ENCODE measurements around the gene MAGI2. TPM values are rescaled to one million over a fixed set of nuclear protein-coding genes. Genes with fewer than 3 reads are reported as not detected.

The MAGI2 gene
- total and polyA plus RNA-seq, 9 donors = 7.1 to 20.4 (median 18.7) TPM

- no peaks in the 10 kb centered on the region for H3K9me3 ChIP-seq
- intact Hi-C loops (cut with DNase I) = loop anchor here in 1 of 4 donors (5.0 kb wide), 1 partner anchor 690 kb away; no protein-coding TSS in a partner anchor
- no peaks in the 10 kb centered on the region for H3K4me1 ChIP-seq (ENCODE audit: insufficient read depth)
- H3K4me3 ChIP-seq = no peak overlapping the region
- TF ChIP-seq EP300 (IDR thresholded peaks at IDR 0.05) (no peak), POLR2A (IDR thresholded peaks at IDR 0.05) (no peak), CTCF (IDR thresholded peaks at IDR 0.05) (no peak)
- no peak for DNase-seq
- H3K27me3 ChIP-seq = no peaks in the 10 kb centered on the region
- H3K36me3 ChIP-seq = no peaks in the 10 kb centered on the region
- H3K27ac ChIP-seq = no peak overlapping the region
Observed at GRCh38 chr7:78057571-78057970, 1395.9 kb downstream of the MAGI2 start.

- DNase-seq = no peak
- intact Hi-C loops (cut with DNase I) = loop anchor here in 1 of 4 donors (5.0 kb wide), 1 partner anchor 688 kb away; no protein-coding TSS in a partner anchor
- Histone ChIP-seq H3K9me3 (no peaks in the 10 kb centered on the region), H3K27me3 (no peaks in the 10 kb centered on the region), H3K4me3 (no peak overlapping the region), H3K36me3 (no peaks in the 10 kb centered on the region), H3K4me1 (ENCODE audit: insufficient read depth) (no peaks in the 10 kb centered on the region), H3K27ac (no peak overlapping the region)
- TF ChIP-seq POLR2A (IDR thresholded peaks at IDR 0.05) = no peak
- no peak for TF ChIP-seq EP300 (IDR thresholded peaks at IDR 0.05)
- TF ChIP-seq CTCF (IDR thresholded peaks at IDR 0.05) = no peak
- WGBS, 3 donors = 92 to 95% (median 93%) methylated on average over 1 of the region's 1 CpG
Observed at GRCh38 chr7:78055599-78055998, 1397.9 kb downstream of the MAGI2 start.

- H3K27me3 ChIP-seq = no peaks in the 10 kb centered on the region
- intact Hi-C loops (cut with DNase I) = loop anchor here in 1 of 4 donors (5.0 kb wide), 1 partner anchor 688 kb away; no protein-coding TSS in a partner anchor
- WGBS, 3 donors = 73 to 83% (median 78%) methylated on average over 3 of the region's 3 CpGs
Observed at GRCh38 chr7:78055001-78055573, 1398.4 kb downstream of the MAGI2 start.

GRCh38 chr7:78052112-78052511, 1401.4 kb downstream of the MAGI2 start:
- no peaks in the 10 kb centered on the region for H3K4me1 ChIP-seq (ENCODE audit: insufficient read depth)
- H3K27me3 ChIP-seq = no peaks in the 10 kb centered on the region
- H3K27ac ChIP-seq = no peak overlapping the region
- no peak overlapping the region for H3K4me3 ChIP-seq
- WGBS, 3 donors = 73 to 81% (median 75%) methylated on average over 7 of the region's 7 CpGs
- no peaks in the 10 kb centered on the region for H3K9me3 ChIP-seq
- intact Hi-C loops (cut with DNase I) = no loop called here
- TF ChIP-seq POLR2A (IDR thresholded peaks at IDR 0.05) (no peak), EP300 (IDR thresholded peaks at IDR 0.05) (no peak), CTCF (IDR thresholded peaks at IDR 0.05) (no peak)
- no peaks in the 10 kb centered on the region for H3K36me3 ChIP-seq
- DNase-seq = no peak

More at GRCh38 chr7:78055001-78055573, 1398.4 kb downstream of the MAGI2 start:
- Histone ChIP-seq H3K4me1 (ENCODE audit: insufficient read depth) (no peaks in the 10 kb centered on the region), H3K4me3 (no peak overlapping the region), H3K36me3 (no peaks in the 10 kb centered on the region), H3K27ac (no peak overlapping the region), H3K9me3 (no peaks in the 10 kb centered on the region)
- DNase-seq = no peak
- TF ChIP-seq POLR2A (IDR thresholded peaks at IDR 0.05) (no peak), EP300 (IDR thresholded peaks at IDR 0.05) (no peak), CTCF (IDR thresholded peaks at IDR 0.05) (no peak)

Measured in ovary (tissue), 9 donors.